NCI-H2171 treated with DMSO at 0.1 percent for 48 hours (cell line): ENCODE measurements around the gene GTF2F2.
A peak's percentile ranks its signal among the peaks of the same experiment; 100 is the strongest.
"Not testable (repeated sequence)": the region's sequence is repeated elsewhere in the genome, so short reads cannot be mapped to it uniquely, and the experiment has no call there.

ENCODE experiments used
- DNase-seq: peaks from one replicate; lab custom pipeline; 2025; lab: John Stamatoyannopoulos, UW

The GTF2F2 gene

DNA sequence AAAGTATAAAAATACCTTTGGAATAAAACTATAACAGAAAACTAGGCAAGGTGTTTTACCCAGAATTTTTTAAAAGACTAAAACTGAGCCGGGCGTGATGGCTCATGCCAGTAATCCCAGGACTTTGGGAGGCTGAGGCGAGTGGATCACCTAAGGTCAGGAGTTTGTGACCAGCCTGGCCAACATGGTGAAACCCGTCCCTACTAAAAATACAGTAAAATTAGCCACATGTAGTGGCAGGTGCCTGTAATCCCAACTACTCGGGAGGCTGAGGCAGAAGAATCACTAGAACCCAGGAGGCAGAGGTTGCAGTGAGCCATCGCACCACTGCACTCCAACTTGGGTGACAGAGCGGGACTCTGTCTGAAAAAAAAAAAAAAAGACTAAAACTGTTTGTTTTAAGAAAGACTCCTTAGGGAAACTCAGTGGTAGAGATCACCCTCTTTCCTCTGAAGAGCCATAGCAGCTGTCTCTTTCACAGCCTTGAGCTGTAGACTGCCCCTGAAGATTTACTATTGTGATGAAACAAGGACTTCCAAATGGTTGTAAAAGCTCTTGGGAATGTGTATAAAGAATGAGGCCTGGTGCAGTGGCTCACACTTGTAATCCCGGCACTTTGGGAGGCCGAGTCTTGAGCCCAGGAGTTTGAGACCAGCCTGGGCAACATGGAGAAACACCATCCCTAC lies 95.2 kb downstream of the GTF2F2 start:
- DNase-seq = no peak

DNA sequence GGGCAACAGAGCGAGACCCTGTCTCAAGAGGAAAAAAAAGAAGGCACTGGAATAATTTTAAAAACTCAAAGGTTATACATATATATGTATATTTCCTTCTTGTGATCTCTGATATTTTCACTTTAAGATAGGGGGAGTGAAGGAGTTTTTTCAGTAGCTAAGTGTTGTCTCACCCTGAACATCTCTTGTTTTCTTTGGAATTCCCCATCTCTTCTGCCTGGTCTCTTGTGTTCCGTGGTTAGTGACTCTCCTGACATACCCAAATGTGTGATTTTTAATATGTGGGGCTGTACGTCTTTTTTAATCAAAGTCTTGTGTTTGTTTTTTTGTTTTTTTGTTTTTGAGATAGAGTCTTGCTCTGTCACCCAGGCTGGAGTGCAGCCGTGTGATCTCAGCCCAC lies 95.9 kb downstream of the GTF2F2 start:
- no peak for DNase-seq

DNA sequence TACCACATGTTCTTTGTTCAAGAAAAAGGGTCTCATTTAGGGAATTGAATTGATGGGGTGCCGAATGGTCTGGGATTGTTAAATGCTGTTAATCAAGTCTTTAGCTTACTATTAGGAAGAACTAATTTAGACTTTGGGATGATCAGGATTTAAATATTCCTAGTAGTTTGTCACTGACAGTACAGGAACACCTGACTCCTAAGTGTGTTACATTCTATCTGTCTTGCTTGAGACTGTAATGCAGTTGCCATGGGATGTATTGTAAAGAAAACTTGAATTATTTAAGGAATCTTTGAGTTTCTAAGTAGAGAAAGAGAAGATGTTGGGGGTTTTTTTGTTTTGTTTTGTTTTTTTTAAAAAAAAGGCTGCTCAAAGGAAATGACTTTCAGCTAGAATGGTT lies 98.4 kb downstream of the GTF2F2 start:
- DNase-seq = no peak

DNA sequence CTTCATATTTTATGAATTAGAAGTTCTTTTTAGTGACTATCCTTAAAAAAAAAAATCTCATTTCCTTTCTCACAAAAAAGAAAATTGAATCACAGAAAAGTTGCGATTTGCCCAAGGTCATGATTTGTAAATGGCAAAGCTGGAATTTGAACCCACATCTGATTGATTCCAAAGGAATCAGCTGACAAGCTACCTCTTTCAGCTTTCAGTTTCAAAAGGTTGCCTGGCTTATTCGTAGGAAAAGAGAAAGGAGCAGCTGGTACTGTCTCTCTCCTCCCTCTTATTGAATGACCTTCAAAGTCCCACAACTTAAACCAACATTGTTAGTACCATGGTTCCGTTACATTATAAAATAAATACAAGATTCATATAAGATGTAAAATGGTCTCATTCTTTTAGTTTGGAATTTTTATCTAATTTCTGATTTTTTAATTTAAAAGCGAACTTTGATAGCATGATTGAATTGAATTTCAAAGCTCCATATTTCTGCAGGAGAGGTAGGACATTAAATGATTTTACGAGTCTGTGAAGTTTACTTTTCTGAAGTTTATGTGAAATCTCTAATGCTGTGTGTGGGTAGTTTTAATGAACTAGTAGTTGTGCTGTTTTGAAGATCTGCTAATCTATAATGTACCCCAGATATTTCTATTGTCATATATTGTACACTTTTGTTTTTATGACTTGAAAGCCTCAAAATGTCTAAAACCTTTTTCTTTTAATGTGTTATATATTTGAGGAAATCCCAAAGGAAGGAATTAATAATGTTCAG lies 99.0 kb downstream of the GTF2F2 start:
- no peak for DNase-seq

DNA sequence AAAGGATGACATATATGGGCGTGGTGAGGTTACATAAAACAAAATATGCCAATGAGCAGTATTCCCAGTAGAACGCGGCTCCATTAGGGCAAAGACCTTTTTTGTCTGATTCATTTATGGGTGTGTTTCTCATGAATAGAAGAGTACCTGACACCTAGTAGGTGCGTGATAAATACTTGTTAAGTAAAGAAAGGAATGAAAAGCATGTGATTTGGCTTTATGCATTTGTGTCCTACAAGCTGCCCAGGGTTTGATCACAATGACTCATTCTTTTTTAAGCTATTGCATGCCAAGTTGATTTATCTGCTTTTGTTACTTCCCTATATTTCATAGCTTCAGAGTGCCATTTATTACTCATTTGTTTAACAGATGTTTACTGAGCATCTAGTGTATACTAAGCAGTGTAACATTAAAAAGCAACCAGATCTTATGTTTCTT lies 99.6 kb downstream of the GTF2F2 start:
- DNase-seq = no peak

DNA sequence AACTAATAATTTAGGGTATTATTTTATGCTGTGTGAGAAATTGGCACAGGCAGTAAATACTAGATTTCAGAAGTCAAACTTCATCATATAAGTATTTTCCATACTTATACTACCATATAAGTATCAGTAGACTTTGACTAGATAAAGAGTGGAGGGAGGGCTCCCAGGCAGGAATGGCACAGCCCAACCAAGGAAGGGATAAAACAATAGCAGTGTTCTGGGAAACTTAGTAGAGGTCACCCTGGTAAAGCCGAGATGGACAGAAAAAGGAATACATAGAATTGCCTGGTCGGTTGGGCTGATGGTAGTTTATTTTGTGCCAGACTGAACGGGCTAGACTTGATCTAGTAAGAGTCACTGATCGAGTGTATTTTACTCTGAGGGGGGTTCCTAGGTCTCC lies 100.1 kb downstream of the GTF2F2 start:
- no peak for DNase-seq

DNA sequence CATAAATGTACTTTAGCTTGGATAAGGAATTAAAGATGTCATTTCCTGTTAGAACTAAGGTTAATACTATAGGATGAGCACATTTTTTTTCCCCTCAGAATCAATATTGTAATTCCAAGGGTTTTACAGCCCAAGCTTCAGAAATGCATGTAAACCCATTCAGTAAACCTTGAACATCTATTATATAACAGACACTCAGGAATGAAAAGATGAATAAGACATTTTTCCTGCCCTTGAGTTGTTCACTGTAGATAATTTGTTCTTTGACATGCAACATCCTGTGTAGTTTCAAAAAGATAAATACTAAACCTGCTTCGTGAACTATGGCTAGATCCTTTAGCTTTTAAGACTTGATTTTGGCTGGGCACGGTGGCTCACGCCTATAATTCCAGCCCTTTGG lies 102.2 kb downstream of the GTF2F2 start:
- DNase-seq = no peak

DNA sequence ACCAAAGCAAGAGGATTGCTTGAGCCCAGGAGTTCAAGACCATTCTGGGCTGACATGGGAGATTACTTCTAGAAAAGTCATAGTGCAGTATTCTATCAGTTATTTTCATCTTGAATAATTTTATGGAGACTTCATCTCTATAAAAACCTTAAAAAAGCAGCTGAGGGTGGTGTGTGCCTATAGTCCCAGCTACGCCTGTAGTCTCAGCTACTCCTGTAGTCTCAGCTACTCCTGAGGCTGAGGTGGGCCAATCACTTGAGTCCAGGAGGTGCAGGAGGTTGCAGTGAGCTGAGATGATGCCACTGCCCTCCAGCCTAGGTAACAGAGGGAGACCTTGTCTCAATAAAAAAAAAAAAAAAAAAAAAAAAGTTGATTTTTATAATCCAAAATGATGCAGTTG lies 102.6 kb downstream of the GTF2F2 start:
- DNase-seq = no peak

DNA sequence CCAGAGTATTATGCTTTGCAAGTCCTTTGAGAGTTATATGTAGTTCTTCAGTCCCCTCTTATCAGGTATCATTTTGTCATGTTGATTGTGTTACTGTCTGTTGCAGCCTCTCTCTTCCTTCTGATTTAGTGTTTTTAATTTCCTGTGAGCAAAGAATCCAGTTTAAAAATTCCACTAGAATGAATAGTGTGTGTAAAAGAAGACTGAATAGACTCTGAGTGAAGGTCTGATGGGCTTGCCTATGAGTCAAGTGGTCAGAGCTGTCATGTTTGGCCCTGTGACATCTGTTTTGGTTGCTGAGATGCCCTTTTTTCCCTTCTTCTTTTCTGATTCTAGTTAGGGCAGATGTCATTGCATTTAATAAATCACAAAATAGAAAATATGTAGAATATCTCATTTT lies 103.9 kb downstream of the GTF2F2 start:
- DNase-seq = no peak

DNA sequence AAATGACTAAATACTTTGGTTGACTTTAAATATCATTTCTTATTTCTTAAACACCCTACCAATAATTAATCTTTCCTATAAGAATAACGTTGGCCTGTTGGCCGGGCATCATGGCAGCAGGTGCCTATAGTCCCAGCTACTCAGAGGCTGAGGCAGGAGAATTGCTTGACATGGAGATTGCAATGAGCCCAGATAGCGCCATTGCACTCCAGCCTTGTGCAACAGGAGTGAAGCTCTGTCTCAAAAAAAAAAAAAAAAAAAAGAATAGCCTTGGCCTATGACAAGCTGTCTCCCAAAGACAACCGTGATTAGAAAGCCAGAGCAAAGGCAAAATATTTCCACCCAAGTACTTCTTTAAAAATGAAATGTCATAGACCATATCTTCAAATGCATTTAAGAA lies 105.1 kb downstream of the GTF2F2 start:
- DNase-seq = no peak

DNA sequence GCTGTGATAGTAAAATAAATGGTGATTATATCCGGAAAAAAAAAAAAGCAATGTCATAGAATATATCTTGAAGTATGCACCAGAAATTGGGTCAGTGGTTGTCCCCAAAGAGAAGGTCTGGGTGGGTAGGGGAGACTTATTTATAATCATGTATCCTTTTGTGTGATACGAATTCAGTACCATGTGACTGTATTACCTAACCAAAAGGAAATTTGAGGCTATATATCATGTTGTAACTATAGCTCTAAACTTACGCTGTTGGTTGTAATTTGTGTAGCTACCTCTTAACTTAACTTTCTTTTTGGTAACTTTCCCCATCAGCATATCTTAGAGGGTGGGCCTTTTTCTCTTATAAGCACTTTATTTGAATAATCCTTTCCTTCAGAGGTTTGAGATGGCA lies 105.7 kb downstream of the GTF2F2 start:
- DNase-seq = no peak

DNA sequence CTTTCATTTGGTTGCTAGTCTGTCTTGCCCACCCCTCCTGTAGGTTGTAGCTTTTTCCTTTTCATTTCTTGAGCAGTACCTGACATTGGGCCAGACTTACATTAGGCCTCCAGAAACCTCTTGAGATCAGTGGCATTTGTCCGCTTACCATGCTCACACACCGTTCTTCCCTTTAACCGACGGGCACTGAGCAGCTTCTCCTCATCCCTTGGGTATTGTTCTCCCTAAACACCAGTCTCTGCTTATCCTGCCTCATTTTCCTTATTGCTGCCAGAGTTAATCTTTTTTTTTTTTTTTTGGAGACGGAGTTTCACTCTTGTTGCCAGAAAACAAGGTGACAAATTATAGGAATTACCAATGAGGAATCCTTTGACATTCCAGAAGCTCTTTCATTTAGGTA lies 107.7 kb downstream of the GTF2F2 start:
- DNase-seq = no peak

DNA sequence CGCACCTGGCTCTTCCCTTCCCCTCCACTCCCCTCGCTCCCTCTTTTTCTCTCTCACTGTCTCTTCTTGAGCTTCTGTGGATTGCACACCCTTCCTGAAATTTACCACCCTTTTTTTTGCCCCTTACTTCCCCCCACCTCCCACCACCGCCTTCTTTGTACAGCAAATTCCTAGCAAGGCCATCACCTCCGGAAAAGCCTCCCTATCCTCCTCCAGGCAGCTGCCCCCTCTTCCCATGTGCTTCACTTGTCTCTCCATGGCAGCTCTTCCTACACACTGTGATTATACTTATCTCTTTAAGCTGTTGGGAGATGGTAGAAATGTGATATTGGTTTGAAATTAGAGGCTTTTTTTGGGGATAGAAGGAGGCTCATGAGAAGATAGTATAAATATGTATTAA lies 108.9 kb downstream of the GTF2F2 start:
- no peak for DNase-seq

DNA sequence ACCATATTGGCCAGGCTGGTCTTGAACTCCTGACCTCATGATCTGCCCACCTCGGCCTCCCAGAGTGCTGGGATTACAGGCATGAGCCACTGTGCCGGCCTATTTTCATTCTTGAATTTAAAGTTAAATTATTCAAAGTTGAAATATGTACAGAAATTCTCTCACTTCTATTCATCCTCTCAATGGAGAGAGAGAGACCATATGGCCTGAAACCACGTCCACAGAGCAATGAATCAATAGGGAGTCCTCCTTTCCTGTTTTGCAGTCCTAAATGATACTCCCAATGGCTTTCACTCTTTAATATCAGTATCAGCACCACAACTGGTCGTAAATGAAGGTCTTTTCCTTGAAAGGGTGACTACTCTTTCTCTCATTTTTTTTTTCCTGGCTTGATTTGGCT lies 111.0 kb downstream of the GTF2F2 start:
- DNase-seq = no peak

DNA sequence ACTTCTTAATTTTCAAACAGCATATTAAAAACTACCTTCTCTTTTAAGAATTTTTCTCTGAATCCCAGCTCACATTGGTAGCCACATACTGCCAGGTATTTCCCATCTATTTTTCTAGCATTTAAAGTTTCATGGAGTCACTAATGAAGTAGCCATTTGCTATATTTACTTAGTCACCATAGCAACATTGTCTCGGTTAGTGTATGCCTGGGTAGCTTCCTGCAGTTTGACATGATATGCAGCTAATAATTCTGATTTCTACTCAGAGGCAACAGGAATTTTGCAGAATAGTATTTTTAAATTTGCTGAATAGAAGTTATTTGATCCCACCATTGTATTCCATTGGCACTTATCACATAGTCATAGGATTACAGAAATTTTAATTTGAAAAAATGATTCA lies 111.4 kb downstream of the GTF2F2 start:
- peak; percentile 55 for DNase-seq

DNA sequence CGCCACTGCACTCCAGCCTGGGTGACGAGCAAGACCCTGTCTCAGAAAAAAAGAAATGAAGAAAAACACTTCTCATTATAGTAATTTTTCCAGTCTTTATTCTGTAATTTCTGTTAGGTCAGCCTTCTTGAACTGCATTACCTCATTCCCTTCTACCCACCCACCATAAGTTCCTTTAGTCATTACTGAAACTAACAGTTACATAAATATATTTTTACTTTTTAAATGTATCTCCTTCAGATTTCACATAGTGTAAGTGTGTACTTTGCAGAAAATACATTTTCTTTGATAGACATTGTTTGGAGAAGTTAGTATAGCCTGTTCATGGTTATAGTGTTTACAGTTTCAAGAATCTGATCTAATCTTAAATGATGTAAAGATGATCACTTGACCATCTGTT lies 112.3 kb downstream of the GTF2F2 start:
- DNase-seq = no peak

DNA sequence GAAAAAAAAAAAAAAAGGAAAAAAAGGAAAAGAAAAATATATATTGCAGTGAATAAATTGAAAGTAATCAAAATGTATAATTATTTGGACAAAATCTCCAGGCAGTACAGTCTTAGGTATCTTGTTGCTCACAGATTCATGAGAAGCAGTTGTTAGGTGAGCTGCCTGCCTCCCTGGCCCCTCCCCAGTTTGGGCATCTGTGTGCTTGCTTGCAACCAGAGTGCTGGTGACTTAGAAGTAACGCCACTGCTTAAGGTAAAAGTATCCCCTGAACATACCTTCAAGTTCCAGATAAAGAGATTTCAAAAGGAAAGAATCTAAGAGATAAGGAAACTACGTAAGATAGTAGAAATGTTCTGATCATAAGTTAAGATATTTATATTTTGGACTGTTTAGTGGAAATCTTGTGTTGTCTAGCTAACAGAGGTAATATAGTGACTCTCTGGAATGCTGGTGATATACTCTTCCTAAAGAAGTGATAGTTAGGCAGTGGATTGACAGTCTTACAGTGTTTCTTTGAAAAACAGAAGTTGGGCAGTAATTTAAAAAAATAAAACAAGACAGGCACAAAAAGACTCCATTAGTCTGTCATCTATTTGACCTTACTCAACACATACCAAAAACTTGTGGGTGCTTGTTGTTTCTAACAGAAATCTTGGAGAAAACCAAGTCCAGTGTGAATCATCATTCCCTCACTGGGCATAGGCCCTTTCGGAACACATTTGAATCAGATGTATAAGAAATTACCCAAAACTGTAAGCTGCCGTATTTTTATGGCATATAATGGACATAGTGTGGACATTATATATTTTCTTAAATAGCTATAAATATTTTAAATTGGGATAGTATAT lies 118.9 kb downstream of the GTF2F2 start:
- DNase-seq = no peak

DNA sequence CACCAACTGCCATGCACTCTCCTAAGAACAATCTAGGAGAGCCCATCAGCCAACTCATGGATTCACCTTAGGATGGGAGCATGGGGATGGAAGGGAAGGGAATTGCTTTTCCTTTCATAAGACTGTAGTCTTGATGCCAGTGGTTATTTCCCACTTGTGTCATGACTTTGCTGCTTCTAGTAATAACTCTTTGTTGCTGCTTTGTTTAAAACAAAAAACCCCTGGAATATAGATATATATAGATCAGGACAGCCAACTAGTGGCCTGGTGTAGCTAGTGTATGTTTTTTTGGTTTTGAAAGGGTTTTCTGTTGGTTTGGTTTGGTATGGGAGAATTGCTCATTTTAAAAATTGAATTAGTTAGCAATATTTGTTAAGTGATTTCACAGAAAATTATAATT lies 119.8 kb downstream of the GTF2F2 start:
- no peak for DNase-seq

DNA sequence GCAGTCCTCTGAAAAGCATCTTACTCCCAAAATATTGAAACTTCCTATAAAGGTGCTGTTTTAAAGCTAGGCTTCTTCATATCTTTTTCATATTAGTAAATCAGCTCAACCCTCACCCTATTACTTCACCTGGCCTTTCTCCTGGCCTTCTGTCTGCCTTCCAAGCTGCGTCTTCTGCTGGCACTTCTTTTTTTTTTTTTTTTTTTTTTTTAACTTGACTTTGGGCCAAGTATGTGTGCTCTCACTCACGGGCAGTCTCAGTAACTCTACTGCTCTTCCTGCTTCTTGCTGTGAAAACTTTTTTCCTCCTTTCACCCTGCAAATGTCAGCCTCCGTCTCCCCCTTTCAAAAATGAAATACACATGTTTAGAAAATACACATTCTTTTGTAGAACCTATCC lies 121.8 kb downstream of the GTF2F2 start:
- DNase-seq = peak; percentile 61

DNA sequence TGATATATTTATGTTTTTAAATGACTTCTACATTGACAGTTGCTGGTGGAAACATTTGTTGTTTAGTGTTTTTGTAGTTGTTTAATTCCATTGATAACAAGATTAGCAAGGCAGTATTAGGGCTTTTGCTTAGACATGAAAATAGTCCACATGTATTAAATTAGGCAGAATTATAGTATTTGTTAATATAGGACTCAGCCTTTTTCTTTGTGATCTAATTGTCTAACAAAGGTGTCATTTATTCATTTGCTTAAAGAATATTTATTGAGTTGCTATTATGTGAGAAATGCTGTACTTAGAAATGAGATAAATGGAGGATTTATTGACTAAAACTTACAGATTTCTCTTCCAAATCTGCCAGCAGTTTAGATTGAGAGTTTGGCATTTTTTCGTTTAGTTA lies 122.2 kb downstream of the GTF2F2 start:
- DNase-seq = no peak

DNA sequence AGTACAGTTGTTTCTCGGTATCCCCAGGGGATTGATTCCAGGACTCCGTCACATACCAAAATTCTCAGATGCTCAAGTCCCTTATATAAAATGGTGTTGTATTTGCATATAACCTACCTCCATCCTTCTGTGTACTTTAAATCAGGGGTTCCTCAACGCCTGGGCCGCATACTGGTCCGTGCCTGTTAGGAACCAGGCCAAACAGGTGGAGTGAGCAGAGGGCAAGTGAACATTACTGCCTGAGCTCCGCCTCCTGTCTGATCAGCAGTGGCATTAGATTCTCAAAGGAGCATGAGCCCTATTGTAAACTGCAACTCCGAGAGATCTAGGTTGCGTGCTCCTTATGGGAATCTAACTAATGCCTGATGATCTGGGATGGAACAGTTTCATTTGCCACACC lies 122.8 kb downstream of the GTF2F2 start:
- no peak for DNase-seq

DNA sequence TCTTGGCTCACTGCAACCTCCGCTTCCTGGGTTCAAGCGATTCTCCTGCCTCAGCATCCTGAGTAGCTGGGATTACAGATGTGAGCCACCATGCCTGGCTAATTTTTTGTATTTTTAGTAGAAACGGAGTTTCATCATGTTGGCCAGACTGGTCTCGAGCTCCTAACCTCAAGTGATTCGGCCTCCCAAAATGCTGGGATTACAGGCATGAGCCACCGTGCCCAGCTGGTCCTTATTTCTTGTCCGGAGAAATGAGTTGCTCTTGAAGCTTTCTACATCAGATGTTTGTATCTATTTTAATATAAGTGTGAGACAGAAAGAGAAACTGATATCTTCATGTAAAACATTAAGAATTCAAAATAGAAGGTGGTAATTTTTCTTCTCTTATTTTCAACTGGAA lies 124.4 kb downstream of the GTF2F2 start:
- not testable (repeated sequence) for DNase-seq

DNA sequence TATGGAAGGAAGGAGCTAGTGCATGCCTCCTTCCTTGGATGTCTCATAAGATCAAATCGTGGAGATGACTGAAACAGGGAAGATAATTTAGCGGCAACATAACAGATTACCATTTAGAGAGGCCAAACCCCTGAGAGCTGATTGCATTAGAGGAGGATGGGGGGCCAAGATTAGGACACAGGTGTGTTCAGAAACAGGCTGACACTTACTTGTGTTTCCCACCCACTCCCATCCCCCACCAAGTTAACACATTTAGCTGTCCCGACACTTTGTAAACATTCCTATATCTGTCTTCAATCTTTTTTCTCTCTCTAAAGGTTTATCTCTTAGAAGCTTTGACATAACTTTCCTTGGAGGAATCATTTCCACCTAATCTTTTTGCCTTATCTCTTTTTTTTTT lies 129.4 kb downstream of the GTF2F2 start:
- DNase-seq = no peak
